ENCODE measurements around the gene SNAP29.

SNAP29 gene

GRCh38 chr22:20865331-20865730, 6.5 kb downstream of the SNAP29 start:
- DNase-seq (ENCODE audit: low read depth in 1 of 2, low spot score in 1 of 2), result no peak
- TF ChIP-seq POLR2AphosphoS5 (IDR thresholded peaks at IDR 0.05; ENCODE audit: low read depth) (no peak), REST (IDR thresholded peaks at IDR 0.05; ENCODE audit: insufficient replicate concordance, low read depth) (no peak), SPI1 (IDR thresholded peaks at IDR 0.05; ENCODE audit: borderline replicate concordance, low read depth) (no peak), GABPA (IDR thresholded peaks at IDR 0.05; ENCODE audit: low read depth) (no peak), CTCF (IDR thresholded peaks at IDR 0.05; ENCODE audit: insufficient read depth, low read length) (no peak)
- H3K27me3 ChIP-seq (ENCODE audit: insufficient read depth, poor library complexity, severe bottlenecking), result no peaks in the 10 kb centered on the region
- H3K27ac ChIP-seq (replicated peaks), result no peak overlapping the region
- no peak overlapping the region for H3K4me3 ChIP-seq (replicated peaks; ENCODE audit: insufficient read depth, low read length)

GRCh38 chr22:20865875-20866445, 7.2 kb downstream of the SNAP29 start:
- no peak overlapping the region for H3K4me3 ChIP-seq (replicated peaks; ENCODE audit: insufficient read depth, low read length)
- H3K27ac ChIP-seq (replicated peaks), result no peak overlapping the region
- no peaks in the 10 kb centered on the region for H3K27me3 ChIP-seq (ENCODE audit: insufficient read depth, poor library complexity, severe bottlenecking)
- no peak for DNase-seq (ENCODE audit: low read depth in 1 of 2, low spot score in 1 of 2)
- TF ChIP-seq REST (IDR thresholded peaks at IDR 0.05; ENCODE audit: insufficient replicate concordance, low read depth) (no peak), GABPA (IDR thresholded peaks at IDR 0.05; ENCODE audit: low read depth) (no peak), SPI1 (IDR thresholded peaks at IDR 0.05; ENCODE audit: borderline replicate concordance, low read depth) (no peak), CTCF (IDR thresholded peaks at IDR 0.05; ENCODE audit: insufficient read depth, low read length) (no peak)

- no peak for DNase-seq (ENCODE audit: low read depth in 1 of 2, low spot score in 1 of 2)
- H3K27me3 ChIP-seq (ENCODE audit: insufficient read depth, poor library complexity, severe bottlenecking), result no peaks in the 10 kb centered on the region
- H3K4me3 ChIP-seq (replicated peaks; ENCODE audit: insufficient read depth, low read length), result no peak overlapping the region
- H3K27ac ChIP-seq (replicated peaks), result no peak overlapping the region
- TF ChIP-seq POLR2AphosphoS5 (IDR thresholded peaks at IDR 0.05; ENCODE audit: low read depth), result no peak
- no peak for TF ChIP-seq SPI1 (IDR thresholded peaks at IDR 0.05; ENCODE audit: borderline replicate concordance, low read depth)
- TF ChIP-seq GABPA (IDR thresholded peaks at IDR 0.05; ENCODE audit: low read depth), result no peak
- no peak for TF ChIP-seq CTCF (IDR thresholded peaks at IDR 0.05; ENCODE audit: insufficient read depth, low read length)
- no peak for TF ChIP-seq REST (IDR thresholded peaks at IDR 0.05; ENCODE audit: insufficient replicate concordance, low read depth)
Observed at GRCh38 chr22:20866736-20867135, 7.9 kb downstream of the SNAP29 start.

All from HL-60 (cell line).